Ectodermal cell (in vitro differentiated cells): ENCODE results near the gene CNNM4.

ENCODE experiments used
- H3K27ac ChIP-seq: 2 replicates; pipeline ENCODE4 v1.7.0; 2013; ENCODE audit warnings: mild to moderate bottlenecking, low read depth, low read length; ENCODE audit not compliant: insufficient read depth, poor library complexity, severe bottlenecking
- H3K27me3 ChIP-seq: 2 replicates; pipeline ENCODE4 v1.7.0; 2013; ENCODE audit warnings: mild to moderate bottlenecking, low read length; ENCODE audit not compliant: insufficient read depth, control insufficient read depth, poor library complexity, severe bottlenecking
- H3K36me3 ChIP-seq: one replicate; pipeline ENCODE4 v1.7.0; 2013; ENCODE audit warnings: low read length; ENCODE audit not compliant: control insufficient read depth, insufficient read depth
- H3K4me1 ChIP-seq: one replicate; pipeline ENCODE4 v1.7.0; 2013; ENCODE audit warnings: low read length; ENCODE audit not compliant: control insufficient read depth, insufficient read depth
- H3K4me3 ChIP-seq: 2 replicates; pipeline ENCODE4 v1.7.0; 2013; ENCODE audit warnings: low read depth, low read length, control low read depth; ENCODE audit not compliant: insufficient read depth
- H3K9me3 ChIP-seq: 2 replicates; pipeline ENCODE4 v1.7.0; 2013; ENCODE audit warnings: mild to moderate bottlenecking, low read length, moderate library complexity; ENCODE audit not compliant: control insufficient read depth
- WGBS, 2 experiments: methylation state at CpG; one replicate each; pipeline ENCODE4 v1.1.7; 2013; ENCODE audit warnings: missing lambda C conversion rate in 2 of 2; 5-methylcytosine and 5-hydroxymethylcytosine counted together

Gene CNNM4

DNA sequence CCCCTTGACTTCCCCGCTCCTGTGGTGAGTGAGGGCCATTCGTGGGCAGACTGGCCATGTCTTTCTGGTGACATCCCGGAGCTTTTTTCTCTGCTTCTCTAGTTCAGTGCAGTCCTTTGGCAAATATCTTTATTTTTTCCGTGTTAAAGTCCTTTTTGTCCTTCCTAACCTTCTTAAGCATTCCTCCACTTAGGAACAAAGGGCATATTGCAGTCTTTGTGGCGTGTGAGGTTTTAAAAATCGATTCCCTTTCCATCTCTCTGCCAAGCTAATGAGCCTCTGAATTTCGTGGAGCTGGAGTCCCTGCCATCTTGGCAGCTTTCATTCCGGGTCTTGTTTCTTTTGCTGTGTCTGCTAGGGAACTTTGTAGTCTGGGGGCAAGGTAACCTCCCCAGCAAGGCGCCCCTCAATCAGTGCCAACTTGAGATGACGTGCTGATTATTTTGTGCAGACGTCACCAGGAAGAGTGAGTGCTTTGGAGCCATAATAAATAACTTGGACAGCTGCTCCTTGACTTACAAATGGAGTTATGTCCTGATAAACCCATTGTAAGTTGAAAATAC, 60.5 kb downstream of the CNNM4 start:
- H3K27ac ChIP-seq = no peak overlapping the region
- no peaks in the 10 kb centered on the region for H3K9me3 ChIP-seq
- no peak overlapping the region for H3K4me3 ChIP-seq
- no peaks in the 10 kb centered on the region for H3K27me3 ChIP-seq
- H3K36me3 ChIP-seq = peaks cover 10% of the 10 kb centered on the region
- H3K4me1 ChIP-seq = peaks cover 23% of the 10 kb centered on the region
- 79 to 81% methylated on average over 11 of the region's 11 CpGs for WGBS, 2 experiments

DNA sequence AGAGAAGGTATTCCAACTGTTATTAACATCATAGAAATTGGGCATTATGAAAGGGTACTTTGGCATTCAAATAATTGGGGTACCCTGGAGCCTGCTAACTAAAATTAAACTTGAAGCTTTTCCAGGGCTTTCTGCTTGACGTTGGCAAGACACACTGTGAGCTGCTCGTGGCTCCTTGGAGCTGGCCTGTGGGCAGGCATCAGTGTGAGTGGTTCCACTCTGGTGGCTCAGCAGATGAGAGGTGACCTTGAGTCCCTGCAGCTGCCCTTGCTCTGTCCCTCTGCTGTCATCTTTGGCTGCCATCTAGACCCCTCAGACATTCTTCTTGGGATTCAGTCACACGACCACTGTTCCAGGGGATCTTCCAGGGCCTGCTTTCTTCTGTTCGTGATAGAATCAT, 62.1 kb downstream of the CNNM4 start:
- Histone ChIP-seq H3K36me3 (peaks cover 15% of the 10 kb centered on the region), H3K4me1 (peaks cover 23% of the 10 kb centered on the region)
- 93 to 97% methylated on average over 4 of the region's 4 CpGs for WGBS, 2 experiments

DNA sequence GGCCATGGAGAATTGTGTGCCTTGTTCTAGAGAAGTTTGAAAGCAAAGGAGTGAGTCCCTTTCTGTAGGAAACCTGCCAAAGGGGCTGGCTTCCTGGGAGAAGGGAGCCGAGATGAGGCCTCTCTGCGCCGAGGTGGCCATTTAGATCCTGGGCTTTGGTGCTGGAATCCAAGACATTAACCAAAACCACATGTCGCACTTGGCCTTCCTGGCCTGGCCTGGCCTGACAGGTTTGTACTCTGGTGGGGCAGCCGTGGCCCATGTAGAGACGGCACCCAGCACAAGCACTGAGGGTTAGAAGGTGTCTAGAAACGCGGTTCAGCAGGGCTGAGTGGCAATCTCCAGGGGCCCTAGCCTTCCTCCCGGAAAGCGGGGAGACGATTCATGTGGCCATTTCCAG, 62.5 kb downstream of the CNNM4 start:
- 96% methylated on average over 11 of the region's 11 CpGs for WGBS, 2 experiments
- Histone ChIP-seq H3K27ac (no peak overlapping the region), H3K9me3 (no peaks in the 10 kb centered on the region), H3K36me3 (peaks cover 19% of the 10 kb centered on the region), H3K4me1 (peaks cover 23% of the 10 kb centered on the region), H3K27me3 (no peaks in the 10 kb centered on the region), H3K4me3 (no peak overlapping the region)

More for the DNA sequence above, 62.1 kb downstream of the CNNM4 start:
- H3K27ac ChIP-seq = no peak overlapping the region
- H3K9me3 ChIP-seq = no peaks in the 10 kb centered on the region
- no peaks in the 10 kb centered on the region for H3K27me3 ChIP-seq
- H3K4me3 ChIP-seq = no peak overlapping the region

DNA sequence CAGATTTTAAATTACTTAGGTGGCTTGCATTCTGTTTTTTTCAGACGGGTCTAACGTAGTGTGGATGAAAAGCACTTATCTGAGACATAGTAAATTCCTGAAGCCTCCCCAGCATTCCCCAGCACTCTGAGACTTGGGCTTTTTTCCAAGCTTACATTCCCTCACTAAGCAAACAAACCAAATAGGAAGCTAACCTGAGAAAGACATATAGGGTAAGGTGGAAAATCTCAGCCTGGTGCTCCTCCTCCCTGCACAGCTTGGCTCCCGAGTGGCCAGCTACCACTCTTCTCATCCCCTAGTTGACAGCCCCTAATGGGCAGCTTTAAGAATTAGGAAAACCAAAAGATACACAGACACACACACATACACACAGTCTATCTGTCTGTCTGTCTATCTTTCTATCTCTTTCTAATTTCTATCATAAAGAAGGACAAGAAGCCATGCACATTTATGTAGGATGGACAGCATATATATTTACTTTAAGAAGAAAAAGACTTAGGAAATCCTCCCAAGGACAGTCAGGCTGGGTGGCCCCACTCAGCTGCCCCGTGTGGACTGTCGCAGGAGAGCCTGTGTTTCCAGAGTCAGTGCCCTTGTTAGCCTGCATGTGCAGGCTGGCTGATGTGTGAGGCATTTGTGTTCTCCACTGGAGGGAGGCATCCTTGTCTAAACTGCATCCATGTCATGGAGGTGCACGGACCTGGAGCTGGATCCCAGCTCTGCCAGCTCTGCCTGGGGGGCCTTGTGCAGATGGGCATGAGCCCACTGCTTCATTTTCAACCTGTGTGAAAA, 63.6 kb downstream of the CNNM4 start:
- Histone ChIP-seq H3K27ac (no peak overlapping the region), H3K4me1 (peaks cover 16% of the 10 kb centered on the region), H3K4me3 (no peak overlapping the region), H3K27me3 (no peaks in the 10 kb centered on the region), H3K36me3 (peaks cover 27% of the 10 kb centered on the region), H3K9me3 (no peaks in the 10 kb centered on the region)
- 91 to 93% methylated on average over 6 of the region's 6 CpGs for WGBS, 2 experiments

DNA sequence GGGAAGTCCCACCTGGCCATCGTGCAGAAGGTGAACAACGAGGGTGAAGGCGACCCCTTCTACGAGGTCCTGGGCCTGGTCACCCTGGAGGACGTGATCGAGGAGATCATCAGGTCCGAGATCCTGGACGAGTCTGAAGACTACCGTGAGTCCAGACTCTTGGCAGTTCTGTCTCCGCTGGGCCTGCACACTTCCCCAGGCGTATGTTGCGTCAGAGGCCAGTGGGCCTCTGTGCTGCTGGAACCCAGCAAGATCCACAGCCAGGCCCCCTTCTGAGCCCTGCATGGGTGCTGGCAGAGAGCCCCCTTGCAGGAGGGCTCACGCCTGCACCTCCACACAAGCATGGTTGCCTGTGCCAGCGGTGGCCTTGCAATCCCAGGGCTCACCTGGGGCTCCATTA, 64.4 kb downstream of the CNNM4 start:
- H3K36me3 ChIP-seq = peaks cover 27% of the 10 kb centered on the region
- peaks cover 13% of the 10 kb centered on the region for H3K4me1 ChIP-seq
- no peak overlapping the region for H3K4me3 ChIP-seq
- no peak overlapping the region for H3K27ac ChIP-seq
- no peaks in the 10 kb centered on the region for H3K27me3 ChIP-seq
- H3K9me3 ChIP-seq = no peaks in the 10 kb centered on the region
- WGBS, 2 experiments = 96% methylated on average over 14 of the region's 14 CpGs

DNA sequence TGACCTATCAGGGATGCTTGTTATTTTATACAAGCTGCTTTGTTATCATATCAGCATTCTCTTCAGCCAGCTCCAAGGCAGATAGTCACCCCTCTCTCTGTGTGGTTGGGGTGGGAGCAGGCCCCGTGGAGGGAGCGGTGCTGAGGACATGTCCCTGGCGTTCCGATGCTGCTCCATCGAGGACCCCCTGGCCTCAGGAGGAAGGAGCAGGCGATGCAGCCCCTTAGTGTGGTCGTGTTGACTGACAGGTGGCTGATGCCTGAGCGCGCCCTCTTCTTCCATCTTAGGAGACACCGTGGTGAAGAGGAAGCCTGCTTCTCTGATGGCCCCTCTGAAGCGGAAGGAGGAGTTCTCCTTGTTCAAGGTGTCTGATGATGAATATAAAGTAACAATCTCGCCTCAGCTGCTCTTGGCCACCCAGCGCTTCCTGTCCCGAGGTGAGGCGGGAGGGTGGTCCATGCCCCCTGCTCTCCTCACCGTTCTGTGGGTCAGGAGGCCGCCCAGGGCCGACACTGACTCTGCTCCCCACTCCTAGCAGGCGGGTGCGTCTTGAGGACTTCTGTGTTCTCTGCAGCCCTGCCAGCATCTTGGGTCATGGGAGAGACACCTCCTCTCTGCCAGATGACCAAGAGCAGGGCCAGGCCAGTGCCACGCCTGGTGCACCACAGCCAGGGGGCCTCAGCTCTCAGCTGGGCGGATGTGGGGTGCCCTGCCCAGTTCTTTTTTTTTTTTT, 66.0 kb downstream of the CNNM4 start:
- peaks cover 27% of the 10 kb centered on the region for H3K36me3 ChIP-seq
- no peak overlapping the region for H3K4me3 ChIP-seq
- 94 to 96% methylated on average over 22 of the region's 22 CpGs for WGBS, 2 experiments
- no peaks in the 10 kb centered on the region for H3K27me3 ChIP-seq
- no peak overlapping the region for H3K27ac ChIP-seq
- H3K9me3 ChIP-seq = no peaks in the 10 kb centered on the region
- peaks cover under 1% of the 10 kb centered on the region for H3K4me1 ChIP-seq

DNA sequence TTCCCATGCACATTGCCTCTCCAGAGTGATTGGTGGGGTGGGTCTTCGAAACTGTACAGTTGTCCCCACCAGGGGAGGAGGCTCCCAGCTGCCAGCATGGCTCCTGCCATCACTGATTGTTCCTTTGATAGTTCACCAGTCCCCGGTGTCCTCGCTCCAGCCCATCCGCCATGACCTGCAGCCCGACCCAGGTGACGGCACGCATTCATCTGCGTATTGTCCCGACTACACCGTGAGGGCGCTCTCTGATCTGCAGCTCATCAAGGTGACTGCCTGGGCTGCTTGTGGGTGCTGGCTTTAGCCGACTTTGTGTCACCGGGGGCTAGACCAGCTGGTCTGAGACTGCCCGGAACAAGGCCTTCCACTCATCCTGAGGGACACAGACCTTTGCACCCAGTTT, 67.7 kb downstream of the CNNM4 start:
- Histone ChIP-seq H3K4me3 (no peak overlapping the region), H3K27me3 (no peaks in the 10 kb centered on the region), H3K9me3 (no peaks in the 10 kb centered on the region), H3K4me1 (peaks cover 17% of the 10 kb centered on the region), H3K36me3 (peaks cover 27% of the 10 kb centered on the region), H3K27ac (no peak overlapping the region)
- 95 to 97% methylated on average over 14 of the region's 14 CpGs for WGBS, 2 experiments

DNA sequence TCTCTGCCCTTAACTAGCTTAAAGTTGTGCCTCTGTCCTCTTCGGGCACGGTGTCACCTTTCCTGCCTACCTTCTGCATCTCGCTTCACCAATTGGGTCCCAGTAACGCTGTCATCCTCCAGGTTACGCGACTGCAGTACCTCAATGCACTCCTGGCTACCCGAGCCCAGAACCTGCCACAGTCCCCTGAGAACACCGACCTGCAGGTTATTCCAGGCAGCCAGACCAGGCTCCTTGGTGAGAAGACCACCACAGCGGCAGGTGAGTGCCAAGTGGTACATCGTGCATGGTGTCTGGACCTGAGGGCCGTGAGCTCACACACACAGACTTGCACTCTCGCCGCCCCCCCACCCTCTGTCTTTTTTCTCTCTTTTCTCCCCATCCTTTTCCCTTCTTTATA, 68.2 kb downstream of the CNNM4 start:
- WGBS, 2 experiments = 96% methylated on average over 11 to 13 of the region's 13 CpGs
- H3K4me3 ChIP-seq = no peak overlapping the region
- peaks cover 27% of the 10 kb centered on the region for H3K36me3 ChIP-seq

DNA sequence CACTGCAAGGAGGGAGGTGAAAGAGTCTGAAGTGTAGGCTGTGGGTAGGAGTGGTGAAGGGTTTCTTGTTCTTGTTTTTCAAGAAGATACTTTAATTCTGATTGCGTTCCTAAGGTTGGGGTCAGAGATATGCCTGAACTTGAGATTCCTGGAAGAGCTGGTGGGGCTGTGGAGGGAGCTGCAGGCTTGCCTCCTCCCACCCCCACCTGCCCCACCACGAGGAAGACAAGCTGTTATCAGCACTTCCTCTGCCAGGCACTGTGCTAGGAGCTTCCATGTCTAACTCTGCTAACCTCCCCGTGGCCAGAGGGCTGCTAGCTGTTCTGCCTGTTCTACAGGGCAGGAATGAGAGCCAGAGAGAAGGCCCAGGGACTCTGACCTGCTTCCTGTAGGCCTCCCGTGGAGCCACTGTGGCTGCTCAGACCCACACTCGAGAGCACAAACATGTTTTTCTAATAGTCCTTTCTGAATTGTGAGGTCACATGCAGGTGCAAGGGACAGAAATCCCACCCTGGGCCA, 69.4 kb downstream of the CNNM4 start:
- WGBS, 2 experiments = 88 to 93% methylated on average over 5 of the region's 5 CpGs
- no peaks in the 10 kb centered on the region for H3K9me3 ChIP-seq
- H3K27ac ChIP-seq = no peak overlapping the region
- peaks cover 20% of the 10 kb centered on the region for H3K4me1 ChIP-seq
- no peaks in the 10 kb centered on the region for H3K27me3 ChIP-seq
- peaks cover 34% of the 10 kb centered on the region for H3K36me3 ChIP-seq
- no peak overlapping the region for H3K4me3 ChIP-seq

More for the DNA sequence above, 68.2 kb downstream of the CNNM4 start:
- H3K27ac ChIP-seq = no peak overlapping the region
- H3K4me1 ChIP-seq = peaks cover 20% of the 10 kb centered on the region
- H3K9me3 ChIP-seq = no peaks in the 10 kb centered on the region
- H3K27me3 ChIP-seq = no peaks in the 10 kb centered on the region

DNA sequence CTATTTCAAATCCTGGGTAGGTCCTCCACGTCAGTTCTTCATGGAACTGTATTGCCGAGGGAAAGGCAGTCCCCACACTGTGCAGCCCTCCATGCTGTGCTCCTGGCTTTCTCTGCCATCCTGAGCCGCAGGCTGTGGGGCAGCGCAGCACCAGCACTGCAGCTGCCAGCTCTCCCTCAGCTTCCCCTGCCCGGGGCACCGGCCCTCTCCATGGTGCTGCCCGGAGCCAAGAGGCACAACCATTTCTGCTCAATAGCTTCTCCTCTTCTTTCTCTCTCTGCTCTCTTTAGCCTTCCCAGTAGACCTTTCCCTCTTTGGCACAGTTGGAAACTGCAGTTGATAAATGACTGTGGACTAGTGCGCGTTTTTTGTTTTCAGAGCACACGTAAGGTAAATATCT, 71.0 kb downstream of the CNNM4 start:
- H3K4me3 ChIP-seq = no peak overlapping the region
- 90 to 92% methylated on average over 10 of the region's 10 CpGs for WGBS, 2 experiments
- no peaks in the 10 kb centered on the region for H3K27me3 ChIP-seq
- peaks cover 26% of the 10 kb centered on the region for H3K36me3 ChIP-seq
- H3K27ac ChIP-seq = no peak overlapping the region
- peaks cover 20% of the 10 kb centered on the region for H3K4me1 ChIP-seq
- H3K9me3 ChIP-seq = no peaks in the 10 kb centered on the region
